GM19025 (cell line): ENCODE measurements around the gene LCA5L.
"Not testable (repeated sequence)": the region's sequence is repeated elsewhere in the genome, so short reads cannot be mapped to it uniquely, and the experiment has no call there.

Source experiments
- ATAC-seq: cut with Tn5 transposase; IDR thresholded peaks from one replicate; pipeline ENCODE4 v1.9.1; 2021; ENCODE audit warnings: mild to moderate bottlenecking, low read depth, moderate library complexity; ENCODE audit not compliant: unreplicated experiment

Gene LCA5L

GRCh38 chr21:39452207-39452969 is 6.8 kb upstream of the LCA5L start:
- ATAC-seq: no peak

GRCh38 chr21:39451332-39452206 is 6.0 kb upstream of the LCA5L start, which contains the start of gene SH3BGR:
SH3BGR (plus strand) TSS chr21:39451970; CDS start chr21:39452097, 127 bp downstream.
- ATAC-seq: no peak

GRCh38 chr21:39447264-39447663 is 1.7 kb upstream of the LCA5L start:
- ATAC-seq: no peak

GRCh38 chr21:39444421-39445180 is 977 bp downstream of the LCA5L start:
- no peak for ATAC-seq

- ATAC-seq: no peak
Measured at GRCh38 chr21:39441502-39442475, 3.8 kb downstream of the LCA5L start.

- ATAC-seq: no peak
Measured at GRCh38 chr21:39439232-39439631, 6.3 kb downstream of the LCA5L start.

- no peak for ATAC-seq
Measured at GRCh38 chr21:39434950-39435349, 10.6 kb downstream of the LCA5L start.

- no peak for ATAC-seq
Measured at GRCh38 chr21:39430954-39431353, 14.6 kb downstream of the LCA5L start.

GRCh38 chr21:39430457-39430856 is 15.1 kb downstream of the LCA5L start:
- ATAC-seq: no peak

- no peak for ATAC-seq
Measured at GRCh38 chr21:39430016-39430415, 15.6 kb downstream of the LCA5L start.

- ATAC-seq: no peak
Measured at GRCh38 chr21:39429445-39429844, 16.1 kb downstream of the LCA5L start.

- ATAC-seq: no peak
Measured at GRCh38 chr21:39422527-39423241, 22.9 kb downstream of the LCA5L start.

- not testable (repeated sequence) for ATAC-seq
Measured at GRCh38 chr21:39419204-39419603, 26.4 kb downstream of the LCA5L start.

GRCh38 chr21:39406065-39406464 is 39.5 kb downstream of the LCA5L start:
- no peak for ATAC-seq

- ATAC-seq: no peak
Measured at GRCh38 chr21:39400173-39400572, 45.4 kb downstream of the LCA5L start.

- no peak for ATAC-seq
Measured at GRCh38 chr21:39397646-39398385, 47.8 kb downstream of the LCA5L start.

- ATAC-seq: no peak
Measured at GRCh38 chr21:39392981-39393380, 52.6 kb downstream of the LCA5L start.

- ATAC-seq: no peak
Measured at GRCh38 chr21:39390212-39390765, 55.3 kb downstream of the LCA5L start.
